ENCODE data around the gene GGTA1.
"Not testable (repeated sequence)": the region's sequence is repeated elsewhere in the genome, so short reads cannot be mapped to it uniquely, and the experiment has no call there.

GGTA1 gene

GRCh38 chr9:121538221-121538620 lies 38.6 kb upstream of the GGTA1 start:
- H3K4me3 ChIP-seq (ENCODE audit: low read depth, low read length), result no peak overlapping the region
- DNase-seq (ENCODE audit: low read depth), result no peak
- TF ChIP-seq CTCF (IDR thresholded peaks at IDR 0.05; ENCODE audit: low read depth, low read length, missing control alignments), result no peak

GRCh38 chr9:121537283-121537682 lies 37.6 kb upstream of the GGTA1 start:
- no peak for TF ChIP-seq CTCF (IDR thresholded peaks at IDR 0.05; ENCODE audit: low read depth, low read length, missing control alignments)
- H3K4me3 ChIP-seq (ENCODE audit: low read depth, low read length), result no peak overlapping the region
- no peak for DNase-seq (ENCODE audit: low read depth)

- no peak for DNase-seq (ENCODE audit: low read depth)
- H3K4me3 ChIP-seq (ENCODE audit: low read depth, low read length), result no peak overlapping the region
- no peak for TF ChIP-seq CTCF (IDR thresholded peaks at IDR 0.05; ENCODE audit: low read depth, low read length, missing control alignments)
These were observed 33.2 kb upstream of the GGTA1 start for GRCh38 chr9:121532881-121533280.

- TF ChIP-seq CTCF (IDR thresholded peaks at IDR 0.05; ENCODE audit: low read depth, low read length, missing control alignments), result no peak
- DNase-seq (ENCODE audit: low read depth), result no peak
- H3K4me3 ChIP-seq (ENCODE audit: low read depth, low read length), result no peak overlapping the region
These were observed 29.8 kb upstream of the GGTA1 start for GRCh38 chr9:121529237-121529987.

- no peak for TF ChIP-seq CTCF (IDR thresholded peaks at IDR 0.05; ENCODE audit: low read depth, low read length, missing control alignments)
- no peak overlapping the region for H3K4me3 ChIP-seq (ENCODE audit: low read depth, low read length)
- DNase-seq (ENCODE audit: low read depth), result no peak
These were observed 29.0 kb upstream of the GGTA1 start for GRCh38 chr9:121528642-121529041.

GRCh38 chr9:121527371-121527770 lies 27.7 kb upstream of the GGTA1 start:
- no peak overlapping the region for H3K4me3 ChIP-seq (ENCODE audit: low read depth, low read length)
- DNase-seq (ENCODE audit: low read depth), result no peak
- no peak for TF ChIP-seq CTCF (IDR thresholded peaks at IDR 0.05; ENCODE audit: low read depth, low read length, missing control alignments)

- H3K4me3 ChIP-seq (ENCODE audit: low read depth, low read length); DNase-seq (ENCODE audit: low read depth): not testable (repeated sequence)
These were observed 20.0 kb upstream of the GGTA1 start for GRCh38 chr9:121519688-121520087.

Data from GM12864 (cell line).